ENCODE measurements around the gene DPYD.

The DPYD gene

GRCh38 chr1:97619706-97620105, 301.1 kb downstream of the DPYD start:
- DNase-seq (ENCODE audit: low read depth in 2 of 2) = no peak

GRCh38 chr1:97610748-97611147, 310.1 kb downstream of the DPYD start:
- DNase-seq (ENCODE audit: low read depth in 2 of 2) = no peak

GRCh38 chr1:97610102-97610501, 310.7 kb downstream of the DPYD start:
- DNase-seq (ENCODE audit: low read depth in 2 of 2) = no peak

GRCh38 chr1:97608272-97608671, 312.6 kb downstream of the DPYD start:
- DNase-seq (ENCODE audit: low read depth in 2 of 2) = no peak

GRCh38 chr1:97603776-97604175, 317.1 kb downstream of the DPYD start:
- DNase-seq (ENCODE audit: low read depth in 2 of 2) = no peak

- DNase-seq (ENCODE audit: low read depth in 2 of 2) = no peak
Observed at GRCh38 chr1:97603218-97603617, 317.6 kb downstream of the DPYD start.

GRCh38 chr1:97599447-97599846, 321.4 kb downstream of the DPYD start:
- no peak for DNase-seq (ENCODE audit: low read depth in 2 of 2)

GRCh38 chr1:97593192-97593591, 327.6 kb downstream of the DPYD start:
- DNase-seq (ENCODE audit: low read depth in 2 of 2) = no peak

- DNase-seq (ENCODE audit: low read depth in 2 of 2) = no peak
Observed at GRCh38 chr1:97588772-97589171, 332.1 kb downstream of the DPYD start.

- DNase-seq (ENCODE audit: low read depth in 2 of 2) = no peak
Observed at GRCh38 chr1:97581614-97582051, 339.2 kb downstream of the DPYD start.

- DNase-seq (ENCODE audit: low read depth in 2 of 2) = no peak
Observed at GRCh38 chr1:97577613-97578012, 343.2 kb downstream of the DPYD start.

- no peak for DNase-seq (ENCODE audit: low read depth in 2 of 2)
Observed at GRCh38 chr1:97573553-97573952, 347.3 kb downstream of the DPYD start.

GRCh38 chr1:97572561-97572960, 348.3 kb downstream of the DPYD start:
- no peak for DNase-seq (ENCODE audit: low read depth in 2 of 2)

- no peak for DNase-seq (ENCODE audit: low read depth in 2 of 2)
Observed at GRCh38 chr1:97571760-97572159, 349.1 kb downstream of the DPYD start.

GRCh38 chr1:97570691-97571090, 350.1 kb downstream of the DPYD start:
- DNase-seq (ENCODE audit: low read depth in 2 of 2) = peak in 1 of 2 experiments; percentile 18

- no peak for DNase-seq (ENCODE audit: low read depth in 2 of 2)
Observed at GRCh38 chr1:97567000-97567749, 353.7 kb downstream of the DPYD start.

GRCh38 chr1:97565886-97566285, 354.9 kb downstream of the DPYD start:
- no peak for DNase-seq (ENCODE audit: low read depth in 2 of 2)

- no peak for DNase-seq (ENCODE audit: low read depth in 2 of 2)
Observed at GRCh38 chr1:97563926-97564325, 356.9 kb downstream of the DPYD start.

- DNase-seq (ENCODE audit: low read depth in 2 of 2) = peak; percentile 66 to 72
Observed at GRCh38 chr1:97562081-97562480, 358.8 kb downstream of the DPYD start.

- no peak for DNase-seq (ENCODE audit: low read depth in 2 of 2)
Observed at GRCh38 chr1:97560714-97561113, 360.1 kb downstream of the DPYD start.

GRCh38 chr1:97553971-97554370, 366.9 kb downstream of the DPYD start:
- DNase-seq (ENCODE audit: low read depth in 2 of 2) = no peak

GRCh38 chr1:97551113-97551512, 369.7 kb downstream of the DPYD start:
- DNase-seq (ENCODE audit: low read depth in 2 of 2) = no peak

- DNase-seq (ENCODE audit: low read depth in 2 of 2) = no peak
Observed at GRCh38 chr1:97545446-97545845, 375.4 kb downstream of the DPYD start.

- no peak for DNase-seq (ENCODE audit: low read depth in 2 of 2)
Observed at GRCh38 chr1:97540346-97540888, 380.4 kb downstream of the DPYD start.

All from fibroblast of skin of left biceps (primary cell).